K562 (cell line): ENCODE measurements around the gene AGFG1. TPM values are rescaled to one million over a fixed set of nuclear protein-coding genes. Genes with fewer than 3 reads are reported as not detected.

Source experiments
- CBX8 ChIP-seq: fragments of 200-600 bp; sonication (generic); IDR thresholded peaks from 2 replicates; pipeline ENCODE4 v1.6.1; 2012; ENCODE audit warnings: borderline replicate concordance, mixed run types, low read depth, mild to moderate bottlenecking, moderate library complexity, mixed read lengths, low read length, control low read depth, inconsistent platforms; ENCODE audit not compliant: poor library complexity, severe bottlenecking; ENCODE audit errors: extremely low read depth
- MCM2 ChIP-seq: fragments of 450-650 bp; IDR thresholded peaks from 2 replicates; pipeline ENCODE4 v1.6.1; 2017; ENCODE audit warnings: low read depth, mild to moderate bottlenecking
- NFE2 ChIP-seq: IDR thresholded peaks from 2 replicates; pipeline ENCODE4 v1.6.1; 2014; ENCODE audit warnings: antibody characterized with exemption, low read depth
- polyA plus RNA-seq, 8 experiments: library from polyadenylated mRNA; depleted of rRNA in 4 of 8; stranded (reverse) in 5 of 8; unstranded in 3 of 8; fragments of >200 nt; fragmentation: Nextera tagmentation in 2 of 8; fragmentation: Illumina TruSeq in 1 of 8; extraction: Ambion mirVana in 2 of 8; extraction: Trizol in 1 of 8; gene quantifications; 2 replicates each; pipeline versions ENCODE4 v1.2.1 to v1.2.3, GENCODE V29; 2011 to 2014; ENCODE audit warnings: inconsistent platforms in 1 of 8, missing spikeins in 1 of 8
- total RNA-seq, 7 experiments: library from RNA; depleted of rRNA in 6 of 7; stranded (reverse); fragments of >200 nt in 6 of 7; fragmentation: Illumina TruSeq in 2 of 7; extraction: Trizol in 2 of 7; gene quantifications; 2 replicates each; pipeline versions ENCODE4 v1.2.1 to v1.2.3, GENCODE V29; 2011 to 2021; ENCODE audit warnings: low replicate concordance in 1 of 7
- TF ChIP-seq, protein P1 (sequence below): fragments of 250-450 bp; sonication (Bioruptor Pico); IDR thresholded peaks from 2 replicates; pipeline ENCODE4 v1.5.0; 2020; ENCODE audit warnings: mild to moderate bottlenecking
- TF ChIP-seq, protein P2 (sequence below): sonication (generic); formaldehyde crosslinking; IDR thresholded peaks from 2 replicates; pipeline ENCODE4 v1.8.0; 2022; ENCODE audit warnings: mild to moderate bottlenecking, missing genetic modification reagents, borderline replicate concordance
- TF ChIP-seq, protein P3 (sequence below), 3 experiments: IDR thresholded peaks in 2 of 3; conservative IDR thresholded peaks in 1 of 3; 2 replicates each; pipeline ENCODE4 v1.5.1; 2011 to 2012; ENCODE audit warnings: low read length in 3 of 3, mild to moderate bottlenecking in 3 of 3, control low read depth in 2 of 3, improper control_type of control experiment in 1 of 3, inconsistent platforms in 1 of 3, low read depth in 1 of 3, mixed read lengths in 1 of 3, moderate library complexity in 1 of 3; ENCODE audit not compliant: insufficient read depth in 2 of 3
- TF ChIP-seq, protein P4 (sequence below), 2 experiments: IDR thresholded peaks; 2 replicates each; pipeline ENCODE4 v1.6.1; 2012; ENCODE audit warnings: improper control_type of control experiment in 2 of 2, low read depth in 2 of 2, low read length in 2 of 2, borderline replicate concordance in 1 of 2
- TF ChIP-seq, protein P5 (sequence below): sonication (generic); formaldehyde crosslinking; IDR thresholded peaks from 2 replicates; pipeline ENCODE4 v1.8.1; 2023; ENCODE audit warnings: mild to moderate bottlenecking, missing genetic modification reagents
- TF ChIP-seq, protein P6 (sequence below): fragments of 450-650 bp; IDR thresholded peaks from 2 replicates; pipeline ENCODE4 v1.7.1; 2018; ENCODE audit warnings: mild to moderate bottlenecking, low read depth; ENCODE audit not compliant: partially characterized antibody

AGFG1 gene
- total and polyA plus RNA-seq, 9 of the 15 experiments (the other 6 are each of a cell fraction or from before 2014, with no cell fraction given): 11.2 to 97.5 (median 36.0) TPM

DNA sequence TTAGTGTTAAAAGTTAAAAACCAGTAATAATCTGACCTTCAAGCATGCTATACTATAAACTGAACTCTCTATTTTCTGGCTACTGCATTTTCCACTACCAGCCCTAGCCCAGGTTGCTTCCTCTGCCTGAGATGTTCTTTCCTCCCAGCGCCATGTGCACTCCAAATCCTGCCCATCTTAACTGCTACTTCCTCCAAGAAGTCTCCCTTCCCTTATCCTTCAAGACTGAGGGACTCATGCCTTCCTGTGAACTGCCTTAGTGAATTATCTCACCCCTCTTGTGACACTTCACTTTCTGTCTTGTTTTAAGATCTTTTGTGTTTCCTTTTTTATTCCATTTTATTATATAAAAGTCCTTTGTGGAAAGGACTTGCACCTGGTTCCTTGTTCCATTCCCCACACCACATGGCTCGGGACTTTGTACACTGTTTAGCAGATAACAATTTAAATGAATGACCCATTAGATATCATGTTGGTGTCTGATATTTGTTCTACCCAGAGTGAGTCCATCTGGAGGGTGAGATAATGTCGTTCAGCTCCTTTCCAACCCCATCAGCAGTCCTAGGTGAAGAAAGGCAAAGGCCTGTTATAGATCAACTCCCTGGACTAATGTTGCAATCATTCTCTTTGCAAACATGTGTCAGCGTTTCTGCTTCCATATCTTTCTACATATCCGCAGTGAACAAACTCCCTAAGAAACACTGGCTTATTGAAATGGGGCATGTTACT is 20.9 kb upstream of the AGFG1 start (continued):
- TF ChIP-seq, protein P1, sequence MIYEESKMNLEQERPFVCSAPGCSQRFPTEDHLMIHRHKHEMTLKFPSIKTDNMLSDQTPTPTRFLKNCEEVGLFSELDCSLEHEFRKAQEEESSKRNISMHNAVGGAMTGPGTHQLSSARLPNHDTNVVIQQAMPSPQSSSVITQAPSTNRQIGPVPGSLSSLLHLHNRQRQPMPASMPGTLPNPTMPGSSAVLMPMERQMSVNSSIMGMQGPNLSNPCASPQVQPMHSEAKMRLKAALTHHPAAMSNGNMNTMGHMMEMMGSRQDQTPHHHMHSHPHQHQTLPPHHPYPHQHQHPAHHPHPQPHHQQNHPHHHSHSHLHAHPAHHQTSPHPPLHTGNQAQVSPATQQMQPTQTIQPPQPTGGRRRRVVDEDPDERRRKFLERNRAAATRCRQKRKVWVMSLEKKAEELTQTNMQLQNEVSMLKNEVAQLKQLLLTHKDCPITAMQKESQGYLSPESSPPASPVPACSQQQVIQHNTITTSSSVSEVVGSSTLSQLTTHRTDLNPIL: no peak
- TF ChIP-seq, protein P2, sequence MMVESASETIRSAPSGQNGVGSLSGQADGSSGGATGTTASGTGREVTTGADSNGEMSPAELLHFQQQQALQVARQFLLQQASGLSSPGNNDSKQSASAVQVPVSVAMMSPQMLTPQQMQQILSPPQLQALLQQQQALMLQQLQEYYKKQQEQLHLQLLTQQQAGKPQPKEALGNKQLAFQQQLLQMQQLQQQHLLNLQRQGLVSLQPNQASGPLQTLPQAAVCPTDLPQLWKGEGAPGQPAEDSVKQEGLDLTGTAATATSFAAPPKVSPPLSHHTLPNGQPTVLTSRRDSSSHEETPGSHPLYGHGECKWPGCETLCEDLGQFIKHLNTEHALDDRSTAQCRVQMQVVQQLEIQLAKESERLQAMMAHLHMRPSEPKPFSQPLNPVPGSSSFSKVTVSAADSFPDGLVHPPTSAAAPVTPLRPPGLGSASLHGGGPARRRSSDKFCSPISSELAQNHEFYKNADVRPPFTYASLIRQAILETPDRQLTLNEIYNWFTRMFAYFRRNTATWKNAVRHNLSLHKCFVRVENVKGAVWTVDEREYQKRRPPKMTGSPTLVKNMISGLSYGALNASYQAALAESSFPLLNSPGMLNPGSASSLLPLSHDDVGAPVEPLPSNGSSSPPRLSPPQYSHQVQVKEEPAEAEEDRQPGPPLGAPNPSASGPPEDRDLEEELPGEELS (CRISPR knock-in tag): no peak
- TF ChIP-seq, protein P3, sequence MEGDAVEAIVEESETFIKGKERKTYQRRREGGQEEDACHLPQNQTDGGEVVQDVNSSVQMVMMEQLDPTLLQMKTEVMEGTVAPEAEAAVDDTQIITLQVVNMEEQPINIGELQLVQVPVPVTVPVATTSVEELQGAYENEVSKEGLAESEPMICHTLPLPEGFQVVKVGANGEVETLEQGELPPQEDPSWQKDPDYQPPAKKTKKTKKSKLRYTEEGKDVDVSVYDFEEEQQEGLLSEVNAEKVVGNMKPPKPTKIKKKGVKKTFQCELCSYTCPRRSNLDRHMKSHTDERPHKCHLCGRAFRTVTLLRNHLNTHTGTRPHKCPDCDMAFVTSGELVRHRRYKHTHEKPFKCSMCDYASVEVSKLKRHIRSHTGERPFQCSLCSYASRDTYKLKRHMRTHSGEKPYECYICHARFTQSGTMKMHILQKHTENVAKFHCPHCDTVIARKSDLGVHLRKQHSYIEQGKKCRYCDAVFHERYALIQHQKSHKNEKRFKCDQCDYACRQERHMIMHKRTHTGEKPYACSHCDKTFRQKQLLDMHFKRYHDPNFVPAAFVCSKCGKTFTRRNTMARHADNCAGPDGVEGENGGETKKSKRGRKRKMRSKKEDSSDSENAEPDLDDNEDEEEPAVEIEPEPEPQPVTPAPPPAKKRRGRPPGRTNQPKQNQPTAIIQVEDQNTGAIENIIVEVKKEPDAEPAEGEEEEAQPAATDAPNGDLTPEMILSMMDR (IDR thresholded peaks at IDR 0.05 in 2 of 3, conservative IDR thresholded peaks at IDR 0.05 in 1 of 3; ENCODE audit: insufficient read depth in 2 of 3, low read depth in 1 of 3, low read length in 3 of 3): no peak
- TF ChIP-seq NFE2 (peak; percentile 88), CBX8 (no peak), MCM2 (no peak)
- TF ChIP-seq, protein P4, sequence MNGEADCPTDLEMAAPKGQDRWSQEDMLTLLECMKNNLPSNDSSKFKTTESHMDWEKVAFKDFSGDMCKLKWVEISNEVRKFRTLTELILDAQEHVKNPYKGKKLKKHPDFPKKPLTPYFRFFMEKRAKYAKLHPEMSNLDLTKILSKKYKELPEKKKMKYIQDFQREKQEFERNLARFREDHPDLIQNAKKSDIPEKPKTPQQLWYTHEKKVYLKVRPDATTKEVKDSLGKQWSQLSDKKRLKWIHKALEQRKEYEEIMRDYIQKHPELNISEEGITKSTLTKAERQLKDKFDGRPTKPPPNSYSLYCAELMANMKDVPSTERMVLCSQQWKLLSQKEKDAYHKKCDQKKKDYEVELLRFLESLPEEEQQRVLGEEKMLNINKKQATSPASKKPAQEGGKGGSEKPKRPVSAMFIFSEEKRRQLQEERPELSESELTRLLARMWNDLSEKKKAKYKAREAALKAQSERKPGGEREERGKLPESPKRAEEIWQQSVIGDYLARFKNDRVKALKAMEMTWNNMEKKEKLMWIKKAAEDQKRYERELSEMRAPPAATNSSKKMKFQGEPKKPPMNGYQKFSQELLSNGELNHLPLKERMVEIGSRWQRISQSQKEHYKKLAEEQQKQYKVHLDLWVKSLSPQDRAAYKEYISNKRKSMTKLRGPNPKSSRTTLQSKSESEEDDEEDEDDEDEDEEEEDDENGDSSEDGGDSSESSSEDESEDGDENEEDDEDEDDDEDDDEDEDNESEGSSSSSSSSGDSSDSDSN (IDR thresholded peaks at IDR 0.05; ENCODE audit: borderline replicate concordance in 1 of 2, low read depth in 2 of 2, low read length in 2 of 2): no peak
- TF ChIP-seq, protein P5, sequence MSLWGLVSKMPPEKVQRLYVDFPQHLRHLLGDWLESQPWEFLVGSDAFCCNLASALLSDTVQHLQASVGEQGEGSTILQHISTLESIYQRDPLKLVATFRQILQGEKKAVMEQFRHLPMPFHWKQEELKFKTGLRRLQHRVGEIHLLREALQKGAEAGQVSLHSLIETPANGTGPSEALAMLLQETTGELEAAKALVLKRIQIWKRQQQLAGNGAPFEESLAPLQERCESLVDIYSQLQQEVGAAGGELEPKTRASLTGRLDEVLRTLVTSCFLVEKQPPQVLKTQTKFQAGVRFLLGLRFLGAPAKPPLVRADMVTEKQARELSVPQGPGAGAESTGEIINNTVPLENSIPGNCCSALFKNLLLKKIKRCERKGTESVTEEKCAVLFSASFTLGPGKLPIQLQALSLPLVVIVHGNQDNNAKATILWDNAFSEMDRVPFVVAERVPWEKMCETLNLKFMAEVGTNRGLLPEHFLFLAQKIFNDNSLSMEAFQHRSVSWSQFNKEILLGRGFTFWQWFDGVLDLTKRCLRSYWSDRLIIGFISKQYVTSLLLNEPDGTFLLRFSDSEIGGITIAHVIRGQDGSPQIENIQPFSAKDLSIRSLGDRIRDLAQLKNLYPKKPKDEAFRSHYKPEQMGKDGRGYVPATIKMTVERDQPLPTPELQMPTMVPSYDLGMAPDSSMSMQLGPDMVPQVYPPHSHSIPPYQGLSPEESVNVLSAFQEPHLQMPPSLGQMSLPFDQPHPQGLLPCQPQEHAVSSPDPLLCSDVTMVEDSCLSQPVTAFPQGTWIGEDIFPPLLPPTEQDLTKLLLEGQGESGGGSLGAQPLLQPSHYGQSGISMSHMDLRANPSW (CRISPR knock-in tag): no peak
- TF ChIP-seq, protein P6, sequence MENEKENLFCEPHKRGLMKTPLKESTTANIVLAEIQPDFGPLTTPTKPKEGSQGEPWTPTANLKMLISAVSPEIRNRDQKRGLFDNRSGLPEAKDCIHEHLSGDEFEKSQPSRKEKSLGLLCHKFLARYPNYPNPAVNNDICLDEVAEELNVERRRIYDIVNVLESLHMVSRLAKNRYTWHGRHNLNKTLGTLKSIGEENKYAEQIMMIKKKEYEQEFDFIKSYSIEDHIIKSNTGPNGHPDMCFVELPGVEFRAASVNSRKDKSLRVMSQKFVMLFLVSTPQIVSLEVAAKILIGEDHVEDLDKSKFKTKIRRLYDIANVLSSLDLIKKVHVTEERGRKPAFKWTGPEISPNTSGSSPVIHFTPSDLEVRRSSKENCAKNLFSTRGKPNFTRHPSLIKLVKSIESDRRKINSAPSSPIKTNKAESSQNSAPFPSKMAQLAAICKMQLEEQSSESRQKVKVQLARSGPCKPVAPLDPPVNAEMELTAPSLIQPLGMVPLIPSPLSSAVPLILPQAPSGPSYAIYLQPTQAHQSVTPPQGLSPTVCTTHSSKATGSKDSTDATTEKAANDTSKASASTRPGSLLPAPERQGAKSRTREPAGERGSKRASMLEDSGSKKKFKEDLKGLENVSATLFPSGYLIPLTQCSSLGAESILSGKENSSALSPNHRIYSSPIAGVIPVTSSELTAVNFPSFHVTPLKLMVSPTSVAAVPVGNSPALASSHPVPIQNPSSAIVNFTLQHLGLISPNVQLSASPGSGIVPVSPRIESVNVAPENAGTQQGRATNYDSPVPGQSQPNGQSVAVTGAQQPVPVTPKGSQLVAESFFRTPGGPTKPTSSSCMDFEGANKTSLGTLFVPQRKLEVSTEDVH: no peak
